ENCODE results near the gene TNFRSF4.

- TF ChIP-seq CTCF (IDR thresholded peaks at IDR 0.05) (no peak), POLR2A (IDR thresholded peaks at IDR 0.05) (no peak)
Observed at GRCh38 chr1:1216770-1217620, 3.0 kb upstream of the TNFRSF4 start.

All from lower leg skin (tissue), 3 donors.